ENCODE data around the gene RPS6KA2.

RPS6KA2 gene

GRCh38 chr6:166656230-166657151 lies 29.4 kb upstream of the RPS6KA2 start:
- peaks cover 23% of the 10 kb centered on the region for H3K27me3 ChIP-seq (ENCODE audit: control insufficient read depth, insufficient read depth, low read length, poor library complexity, severe bottlenecking)

GRCh38 chr6:166655713-166656229 lies 28.7 kb upstream of the RPS6KA2 start:
- Histone ChIP-seq H3K27me3 (ENCODE audit: control insufficient read depth, insufficient read depth, low read length, poor library complexity, severe bottlenecking) (peaks cover 23% of the 10 kb centered on the region), H3K4me1 (ENCODE audit: control insufficient read depth, insufficient read depth, low read length) (peaks cover 10% of the 10 kb centered on the region), H3K9me3 (ENCODE audit: control insufficient read depth, low read length) (no peaks in the 10 kb centered on the region), H3K27ac (ENCODE audit: insufficient read depth, low read depth, low read length, poor library complexity, severe bottlenecking) (no peak overlapping the region), H3K4me3 (ENCODE audit: insufficient read depth, low read depth, low read length) (no peak overlapping the region), H3K36me3 (ENCODE audit: control insufficient read depth, insufficient read depth, low read length) (no peaks in the 10 kb centered on the region)
- 61 to 63% methylated on average over 15 of the region's 15 CpGs for WGBS, 2 experiments

More at GRCh38 chr6:166656230-166657151, 29.4 kb upstream of the RPS6KA2 start:
- no peaks in the 10 kb centered on the region for H3K36me3 ChIP-seq (ENCODE audit: control insufficient read depth, insufficient read depth, low read length)
- H3K4me1 ChIP-seq (ENCODE audit: control insufficient read depth, insufficient read depth, low read length), result peaks cover 10% of the 10 kb centered on the region
- no peaks in the 10 kb centered on the region for H3K9me3 ChIP-seq (ENCODE audit: control insufficient read depth, low read length)
- no peak overlapping the region for H3K27ac ChIP-seq (ENCODE audit: insufficient read depth, low read depth, low read length, poor library complexity, severe bottlenecking)
- WGBS, 2 experiments, result 33 to 35% methylated on average over 34 of the region's 34 CpGs
- peak overlapping the region; percentile 1 for H3K4me3 ChIP-seq (ENCODE audit: insufficient read depth, low read depth, low read length)

- H3K27me3 ChIP-seq (ENCODE audit: control insufficient read depth, insufficient read depth, low read length, poor library complexity, severe bottlenecking), result peaks cover 23% of the 10 kb centered on the region
- WGBS, 2 experiments, result 93 to 96% methylated on average over 6 of the region's 6 CpGs
Observed at GRCh38 chr6:166655251-166655650, 28.2 kb upstream of the RPS6KA2 start.

GRCh38 chr6:166654573-166654972 lies 27.5 kb upstream of the RPS6KA2 start:
- WGBS, 2 experiments, result 90 to 91% methylated on average over 7 of the region's 7 CpGs
- H3K4me1 ChIP-seq (ENCODE audit: control insufficient read depth, insufficient read depth, low read length), result peaks cover 19% of the 10 kb centered on the region
- no peak overlapping the region for H3K4me3 ChIP-seq (ENCODE audit: insufficient read depth, low read depth, low read length)
- H3K27me3 ChIP-seq (ENCODE audit: control insufficient read depth, insufficient read depth, low read length, poor library complexity, severe bottlenecking), result peaks cover 23% of the 10 kb centered on the region
- H3K36me3 ChIP-seq (ENCODE audit: control insufficient read depth, insufficient read depth, low read length), result no peaks in the 10 kb centered on the region
- no peaks in the 10 kb centered on the region for H3K9me3 ChIP-seq (ENCODE audit: control insufficient read depth, low read length)
- H3K27ac ChIP-seq (ENCODE audit: insufficient read depth, low read depth, low read length, poor library complexity, severe bottlenecking), result no peak overlapping the region

More at GRCh38 chr6:166655251-166655650, 28.2 kb upstream of the RPS6KA2 start:
- Histone ChIP-seq H3K27ac (ENCODE audit: insufficient read depth, low read depth, low read length, poor library complexity, severe bottlenecking) (no peak overlapping the region), H3K4me3 (ENCODE audit: insufficient read depth, low read depth, low read length) (no peak overlapping the region), H3K36me3 (ENCODE audit: control insufficient read depth, insufficient read depth, low read length) (no peaks in the 10 kb centered on the region), H3K4me1 (ENCODE audit: control insufficient read depth, insufficient read depth, low read length) (peaks cover 14% of the 10 kb centered on the region), H3K9me3 (ENCODE audit: control insufficient read depth, low read length) (no peaks in the 10 kb centered on the region)

GRCh38 chr6:166653639-166653941 lies 26.5 kb upstream of the RPS6KA2 start:
- Histone ChIP-seq H3K4me3 (ENCODE audit: insufficient read depth, low read depth, low read length) (no peak overlapping the region), H3K4me1 (ENCODE audit: control insufficient read depth, insufficient read depth, low read length) (peaks cover 19% of the 10 kb centered on the region), H3K9me3 (ENCODE audit: control insufficient read depth, low read length) (no peaks in the 10 kb centered on the region), H3K27me3 (ENCODE audit: control insufficient read depth, insufficient read depth, low read length, poor library complexity, severe bottlenecking) (peaks cover 23% of the 10 kb centered on the region), H3K27ac (ENCODE audit: insufficient read depth, low read depth, low read length, poor library complexity, severe bottlenecking) (no peak overlapping the region), H3K36me3 (ENCODE audit: control insufficient read depth, insufficient read depth, low read length) (no peaks in the 10 kb centered on the region)
- 100% methylated on average over 3 of the region's 4 CpGs for WGBS, 2 experiments

GRCh38 chr6:166650824-166651807 lies 24.1 kb upstream of the RPS6KA2 start:
- no peak overlapping the region for H3K4me3 ChIP-seq (ENCODE audit: insufficient read depth, low read depth, low read length)
- peaks cover 7% of the 10 kb centered on the region for H3K27me3 ChIP-seq (ENCODE audit: control insufficient read depth, insufficient read depth, low read length, poor library complexity, severe bottlenecking)
- 93 to 94% methylated on average over 12 of the region's 12 CpGs for WGBS, 2 experiments
- no peak overlapping the region for H3K27ac ChIP-seq (ENCODE audit: insufficient read depth, low read depth, low read length, poor library complexity, severe bottlenecking)
- no peaks in the 10 kb centered on the region for H3K9me3 ChIP-seq (ENCODE audit: control insufficient read depth, low read length)
- H3K4me1 ChIP-seq (ENCODE audit: control insufficient read depth, insufficient read depth, low read length), result peaks cover 12% of the 10 kb centered on the region
- no peaks in the 10 kb centered on the region for H3K36me3 ChIP-seq (ENCODE audit: control insufficient read depth, insufficient read depth, low read length)

- Histone ChIP-seq H3K36me3 (ENCODE audit: control insufficient read depth, insufficient read depth, low read length) (no peaks in the 10 kb centered on the region), H3K9me3 (ENCODE audit: control insufficient read depth, low read length) (no peaks in the 10 kb centered on the region), H3K27ac (ENCODE audit: insufficient read depth, low read depth, low read length, poor library complexity, severe bottlenecking) (no peak overlapping the region), H3K4me1 (ENCODE audit: control insufficient read depth, insufficient read depth, low read length) (peaks cover 8% of the 10 kb centered on the region), H3K4me3 (ENCODE audit: insufficient read depth, low read depth, low read length) (no peak overlapping the region), H3K27me3 (ENCODE audit: control insufficient read depth, insufficient read depth, low read length, poor library complexity, severe bottlenecking) (no peaks in the 10 kb centered on the region)
- WGBS, 2 experiments, result 4 to 5% methylated on average over 3 of the region's 3 CpGs
Observed at GRCh38 chr6:166650047-166650446, 23.0 kb upstream of the RPS6KA2 start.

GRCh38 chr6:166648846-166649245 lies 21.8 kb upstream of the RPS6KA2 start:
- H3K36me3 ChIP-seq (ENCODE audit: control insufficient read depth, insufficient read depth, low read length), result no peaks in the 10 kb centered on the region
- H3K27ac ChIP-seq (ENCODE audit: insufficient read depth, low read depth, low read length, poor library complexity, severe bottlenecking), result no peak overlapping the region
- no peak overlapping the region for H3K4me3 ChIP-seq (ENCODE audit: insufficient read depth, low read depth, low read length)
- no peaks in the 10 kb centered on the region for H3K9me3 ChIP-seq (ENCODE audit: control insufficient read depth, low read length)
- 90 to 91% methylated on average over 9 of the region's 9 CpGs for WGBS, 2 experiments
- no peaks in the 10 kb centered on the region for H3K27me3 ChIP-seq (ENCODE audit: control insufficient read depth, insufficient read depth, low read length, poor library complexity, severe bottlenecking)
- H3K4me1 ChIP-seq (ENCODE audit: control insufficient read depth, insufficient read depth, low read length), result peaks cover 8% of the 10 kb centered on the region

GRCh38 chr6:166647896-166648295 lies 20.8 kb upstream of the RPS6KA2 start:
- no peaks in the 10 kb centered on the region for H3K27me3 ChIP-seq (ENCODE audit: control insufficient read depth, insufficient read depth, low read length, poor library complexity, severe bottlenecking)
- 90 to 95% methylated on average over 11 of the region's 11 CpGs for WGBS, 2 experiments
- H3K36me3 ChIP-seq (ENCODE audit: control insufficient read depth, insufficient read depth, low read length), result no peaks in the 10 kb centered on the region
- no peaks in the 10 kb centered on the region for H3K9me3 ChIP-seq (ENCODE audit: control insufficient read depth, low read length)
- no peak overlapping the region for H3K27ac ChIP-seq (ENCODE audit: insufficient read depth, low read depth, low read length, poor library complexity, severe bottlenecking)
- no peak overlapping the region for H3K4me3 ChIP-seq (ENCODE audit: insufficient read depth, low read depth, low read length)
- H3K4me1 ChIP-seq (ENCODE audit: control insufficient read depth, insufficient read depth, low read length), result peaks cover 8% of the 10 kb centered on the region

GRCh38 chr6:166646716-166647115 lies 19.7 kb upstream of the RPS6KA2 start:
- Histone ChIP-seq H3K27ac (ENCODE audit: insufficient read depth, low read depth, low read length, poor library complexity, severe bottlenecking) (no peak overlapping the region), H3K4me3 (ENCODE audit: insufficient read depth, low read depth, low read length) (no peak overlapping the region), H3K9me3 (ENCODE audit: control insufficient read depth, low read length) (no peaks in the 10 kb centered on the region), H3K36me3 (ENCODE audit: control insufficient read depth, insufficient read depth, low read length) (no peaks in the 10 kb centered on the region), H3K27me3 (ENCODE audit: control insufficient read depth, insufficient read depth, low read length, poor library complexity, severe bottlenecking) (no peaks in the 10 kb centered on the region), H3K4me1 (ENCODE audit: control insufficient read depth, insufficient read depth, low read length) (peaks cover 8% of the 10 kb centered on the region)
- WGBS, 2 experiments, result 87 to 89% methylated on average over 9 of the region's 9 CpGs
